Measurements from ENCODE around the gene HNF1A.

Gene HNF1A

GRCh38 chr12:120959111-120959878 lies 19.0 kb upstream of the HNF1A start:
- no peak for TF ChIP-seq CTCF (IDR thresholded peaks at IDR 0.05; ENCODE audit: insufficient read depth, low read depth, low read length, missing control alignments)
- no peak overlapping the region for H3K4me3 ChIP-seq (ENCODE audit: low read depth, low read length)
- DNase-seq (ENCODE audit: low read depth), result no peak

- DNase-seq (ENCODE audit: low read depth), result peak; percentile 68
- H3K4me3 ChIP-seq (ENCODE audit: low read depth, low read length), result no peak overlapping the region
- TF ChIP-seq CTCF (IDR thresholded peaks at IDR 0.05; ENCODE audit: insufficient read depth, low read depth, low read length, missing control alignments), result no peak
Measured at GRCh38 chr12:120960657-120961056, 17.7 kb upstream of the HNF1A start.

- no peak for TF ChIP-seq CTCF (IDR thresholded peaks at IDR 0.05; ENCODE audit: insufficient read depth, low read depth, low read length, missing control alignments)
- no peak overlapping the region for H3K4me3 ChIP-seq (ENCODE audit: low read depth, low read length)
- no peak for DNase-seq (ENCODE audit: low read depth)
Measured at GRCh38 chr12:120961604-120962531, 16.5 kb upstream of the HNF1A start.

- H3K4me3 ChIP-seq (ENCODE audit: low read depth, low read length), result no peak overlapping the region
- no peak for DNase-seq (ENCODE audit: low read depth)
- no peak for TF ChIP-seq CTCF (IDR thresholded peaks at IDR 0.05; ENCODE audit: insufficient read depth, low read depth, low read length, missing control alignments)
Measured at GRCh38 chr12:120962532-120963020, 15.8 kb upstream of the HNF1A start.

- no peak for TF ChIP-seq CTCF (IDR thresholded peaks at IDR 0.05; ENCODE audit: insufficient read depth, low read depth, low read length, missing control alignments)
- no peak overlapping the region for H3K4me3 ChIP-seq (ENCODE audit: low read depth, low read length)
- DNase-seq (ENCODE audit: low read depth), result no peak
Measured at GRCh38 chr12:120964298-120964697, 14.0 kb upstream of the HNF1A start.

- DNase-seq (ENCODE audit: low read depth), result no peak
- TF ChIP-seq CTCF (IDR thresholded peaks at IDR 0.05; ENCODE audit: insufficient read depth, low read depth, low read length, missing control alignments), result no peak
- no peak overlapping the region for H3K4me3 ChIP-seq (ENCODE audit: low read depth, low read length)
Measured at GRCh38 chr12:120965534-120966091, 12.7 kb upstream of the HNF1A start.

Data from GM12865 (cell line).